Neural cell (in vitro differentiated cells): ENCODE measurements around the gene MYLK3. TPM values are rescaled to one million over a fixed set of nuclear protein-coding genes. Genes with fewer than 3 reads are reported as not detected.

Experiments used
- H2AFZ ChIP-seq: fragments of 200-600, 300-800 bp; sonication (generic), shearing (Covaris generic); 2 replicates; pipeline ENCODE4 v1.6.0; 2014; ENCODE audit warnings: low read depth, mild to moderate bottlenecking, antibody characterized with exemption, low read length, moderate library complexity
- H3F3A ChIP-seq: fragments of 200-600 bp; shearing (Covaris generic); 2 replicates; pipeline ENCODE4 v1.6.1; 2016; ENCODE audit warnings: mild to moderate bottlenecking, moderate library complexity, mixed read lengths, antibody characterized with exemption, low read length; ENCODE audit not compliant: insufficient read depth, poor library complexity, severe bottlenecking
- H3K27ac ChIP-seq: fragments of 200-600, 300-800 bp; sonication (generic), shearing (Covaris generic); 2 replicates; pipeline ENCODE4 v1.5.1; 2014; ENCODE audit warnings: mild to moderate bottlenecking, low read length, moderate library complexity
- H3K27me3 ChIP-seq: fragments of 300-800, 200-600 bp; sonication (generic), shearing (Covaris generic); 2 replicates; pipeline ENCODE4 v1.6.0; 2014; ENCODE audit warnings: mild to moderate bottlenecking, low read depth, low read length, moderate library complexity; ENCODE audit not compliant: insufficient read depth
- H3K36me3 ChIP-seq: fragments of 300-800, 200-600 bp; sonication (generic), shearing (Covaris generic); 2 replicates; pipeline ENCODE4 v1.5.1; 2014; ENCODE audit warnings: mild to moderate bottlenecking, antibody characterized with exemption, low read length, moderate library complexity; ENCODE audit not compliant: insufficient read depth
- H3K4me2 ChIP-seq: fragments of 300-800, 200-600 bp; sonication (generic), shearing (Covaris generic); 2 replicates; pipeline ENCODE4 v1.6.0; 2014; ENCODE audit warnings: mild to moderate bottlenecking, low read length
- H3K4me3 ChIP-seq: fragments of 300-800, 200-600 bp; sonication (generic), shearing (Covaris generic); 2 replicates; pipeline ENCODE4 v1.5.1; 2014; ENCODE audit warnings: mild to moderate bottlenecking, low read length, moderate library complexity
- H3K79me2 ChIP-seq: fragments of 200-600 bp; shearing (Covaris generic); replicated peaks from 2 replicates; pipeline ENCODE4 v1.6.0; 2014; ENCODE audit warnings: mild to moderate bottlenecking, low read length, moderate library complexity; ENCODE audit not compliant: insufficient read depth
- H3K9ac ChIP-seq: fragments of 300-800, 200-600 bp; sonication (generic), shearing (Covaris generic); 2 replicates; pipeline ENCODE4 v1.6.1; 2016; ENCODE audit warnings: mild to moderate bottlenecking, low read length, mixed read lengths
- H3K9me2 ChIP-seq: fragments of 200-600 bp; shearing (Covaris generic); 2 replicates; pipeline ENCODE4 v1.6.1; 2016; ENCODE audit warnings: mild to moderate bottlenecking, low read length, mixed read lengths; ENCODE audit not compliant: insufficient read depth
- H3K9me3 ChIP-seq: fragments of 200-600, 300-800 bp; sonication (generic), shearing (Covaris generic); 2 replicates; pipeline ENCODE4 v1.6.1; 2016; ENCODE audit warnings: mild to moderate bottlenecking, mixed run types, low read length, moderate library complexity, mixed read lengths
- H4K20me1 ChIP-seq: fragments of 200-600 bp; shearing (Covaris generic); 2 replicates; pipeline ENCODE4 v1.6.1; 2016; ENCODE audit warnings: mild to moderate bottlenecking, mixed run types; ENCODE audit not compliant: insufficient read depth
- CTCF ChIP-seq: fragments of 450-650 bp; IDR thresholded peaks from 2 replicates; pipeline ENCODE4 v1.5.1; 2014; ENCODE audit warnings: antibody characterized with exemption, mild to moderate bottlenecking, moderate library complexity; ENCODE audit not compliant: poor library complexity, severe bottlenecking
- EP300 ChIP-seq: fragments of 450-650 bp; conservative IDR thresholded peaks from 2 replicates; pipeline ENCODE4 v1.6.1; 2014; ENCODE audit warnings: antibody characterized with exemption, mild to moderate bottlenecking, moderate library complexity; ENCODE audit not compliant: poor library complexity, severe bottlenecking
- MXI1 ChIP-seq: fragments of 450-650 bp; conservative IDR thresholded peaks from 2 replicates; pipeline ENCODE4 v1.6.1; 2014; ENCODE audit warnings: antibody characterized with exemption, mild to moderate bottlenecking; ENCODE audit not compliant: poor library complexity, severe bottlenecking
- POLR2AphosphoS5 ChIP-seq: IDR thresholded peaks from 2 replicates; pipeline ENCODE4 v1.6.1; 2012
- RAD21 ChIP-seq: fragments of 450-650 bp; conservative IDR thresholded peaks from 2 replicates; pipeline ENCODE4 v1.6.1; 2014; ENCODE audit warnings: antibody characterized with exemption, mild to moderate bottlenecking, moderate library complexity
- REST ChIP-seq: IDR thresholded peaks from 2 replicates; pipeline ENCODE4 v1.6.1; 2012; ENCODE audit warnings: borderline replicate concordance
- SMC3 ChIP-seq: fragments of 450-650 bp; conservative IDR thresholded peaks from 2 replicates; pipeline ENCODE4 v1.6.1; 2014; ENCODE audit warnings: antibody characterized with exemption, mild to moderate bottlenecking, moderate library complexity; ENCODE audit not compliant: poor library complexity
- TAF1 ChIP-seq: IDR thresholded peaks from 2 replicates; pipeline ENCODE4 v1.6.1; 2012; ENCODE audit warnings: low read depth
- polyA plus RNA-seq: library from polyadenylated mRNA; depleted of rRNA; stranded (reverse); fragments of >200 nt; gene quantifications from 2 replicates; pipeline ENCODE4 v1.2.3, GENCODE V29; 2014

MYLK3 gene
- polyA plus RNA-seq, 1 donor from 2014 or later: 0.07 TPM

- Histone ChIP-seq H3K9me3 (no peaks in the 10 kb centered on the region), H3K27me3 (no peaks in the 10 kb centered on the region), H3F3A (no peaks in the 10 kb centered on the region), H2AFZ (no peak overlapping the region), H3K4me2 (no peak overlapping the region), H4K20me1 (no peaks in the 10 kb centered on the region), H3K4me3 (no peak overlapping the region), H3K36me3 (no peaks in the 10 kb centered on the region), H3K79me2 (no peaks in the 10 kb centered on the region), H3K27ac (no peak overlapping the region), H3K9me2 (no peaks in the 10 kb centered on the region), H3K9ac (no peak overlapping the region)
- TF ChIP-seq SMC3: no peak
- no peak for TF ChIP-seq MXI1
- no peak for TF ChIP-seq EP300
- TF ChIP-seq CTCF: no peak
Observed at GRCh38 chr16:46718214-46718613, 29.9 kb downstream of the MYLK3 start.

GRCh38 chr16:46717692-46718091, 30.5 kb downstream of the MYLK3 start:
- Histone ChIP-seq H3K4me2 (no peak overlapping the region), H3K9me2 (no peaks in the 10 kb centered on the region), H3K9me3 (no peaks in the 10 kb centered on the region), H3K9ac (no peak overlapping the region), H3F3A (no peaks in the 10 kb centered on the region), H4K20me1 (no peaks in the 10 kb centered on the region), H3K79me2 (no peaks in the 10 kb centered on the region), H2AFZ (no peak overlapping the region), H3K27ac (no peak overlapping the region), H3K36me3 (no peaks in the 10 kb centered on the region), H3K4me3 (no peak overlapping the region), H3K27me3 (no peaks in the 10 kb centered on the region)
- no peak for TF ChIP-seq RAD21
- no peak for TF ChIP-seq REST

GRCh38 chr16:46715769-46716305, 32.3 kb downstream of the MYLK3 start:
- no peak overlapping the region for H3K9ac ChIP-seq
- H3K36me3 ChIP-seq: no peaks in the 10 kb centered on the region
- no peaks in the 10 kb centered on the region for H3K79me2 ChIP-seq
- no peaks in the 10 kb centered on the region for H3K9me3 ChIP-seq
- no peak overlapping the region for H2AFZ ChIP-seq
- no peak overlapping the region for H3K4me3 ChIP-seq
- H3F3A ChIP-seq: no peaks in the 10 kb centered on the region
- H3K27ac ChIP-seq: no peak overlapping the region
- no peaks in the 10 kb centered on the region for H3K9me2 ChIP-seq
- H3K27me3 ChIP-seq: no peaks in the 10 kb centered on the region
- no peak overlapping the region for H3K4me2 ChIP-seq
- H4K20me1 ChIP-seq: no peaks in the 10 kb centered on the region
- no peak for TF ChIP-seq EP300
- no peak for TF ChIP-seq RAD21
- TF ChIP-seq POLR2AphosphoS5: no peak
- no peak for TF ChIP-seq TAF1
- TF ChIP-seq SMC3: no peak
